GM19395 (cell line): ENCODE measurements around the gene GPR17.
A peak's percentile ranks its signal among the peaks of the same experiment; 100 is the strongest.

ENCODE experiments used
- ATAC-seq: cut with Tn5 transposase; IDR thresholded peaks from one replicate; pipeline ENCODE4 v1.9.1; 2021; ENCODE audit warnings: mild to moderate bottlenecking, moderate library complexity; ENCODE audit not compliant: unreplicated experiment

The GPR17 gene

DNA sequence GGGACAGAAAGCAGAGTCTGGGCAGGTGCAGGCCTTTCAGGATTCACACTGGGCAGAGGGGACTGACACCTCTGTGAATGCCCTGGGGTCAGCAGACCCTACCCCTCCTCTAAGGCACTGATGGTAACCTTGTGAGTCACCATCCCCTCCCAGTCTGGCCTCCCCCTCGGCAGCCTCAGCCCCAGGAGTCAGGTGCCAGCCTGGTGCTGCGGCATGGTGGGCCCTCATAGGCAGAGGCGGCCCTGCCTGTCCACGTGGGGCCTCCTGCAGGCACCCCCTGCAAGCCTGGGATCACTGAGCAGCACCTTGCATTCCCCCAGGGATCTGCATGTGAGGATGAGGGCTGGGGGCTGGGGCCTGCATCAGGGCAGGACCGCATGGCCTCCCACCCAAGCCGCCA is 4.8 kb upstream of the GPR17 start:
- ATAC-seq, result no peak

- ATAC-seq, result no peak
These were observed 4.0 kb upstream of the GPR17 start for GRCh38 chr2:127641846-127642507.

DNA sequence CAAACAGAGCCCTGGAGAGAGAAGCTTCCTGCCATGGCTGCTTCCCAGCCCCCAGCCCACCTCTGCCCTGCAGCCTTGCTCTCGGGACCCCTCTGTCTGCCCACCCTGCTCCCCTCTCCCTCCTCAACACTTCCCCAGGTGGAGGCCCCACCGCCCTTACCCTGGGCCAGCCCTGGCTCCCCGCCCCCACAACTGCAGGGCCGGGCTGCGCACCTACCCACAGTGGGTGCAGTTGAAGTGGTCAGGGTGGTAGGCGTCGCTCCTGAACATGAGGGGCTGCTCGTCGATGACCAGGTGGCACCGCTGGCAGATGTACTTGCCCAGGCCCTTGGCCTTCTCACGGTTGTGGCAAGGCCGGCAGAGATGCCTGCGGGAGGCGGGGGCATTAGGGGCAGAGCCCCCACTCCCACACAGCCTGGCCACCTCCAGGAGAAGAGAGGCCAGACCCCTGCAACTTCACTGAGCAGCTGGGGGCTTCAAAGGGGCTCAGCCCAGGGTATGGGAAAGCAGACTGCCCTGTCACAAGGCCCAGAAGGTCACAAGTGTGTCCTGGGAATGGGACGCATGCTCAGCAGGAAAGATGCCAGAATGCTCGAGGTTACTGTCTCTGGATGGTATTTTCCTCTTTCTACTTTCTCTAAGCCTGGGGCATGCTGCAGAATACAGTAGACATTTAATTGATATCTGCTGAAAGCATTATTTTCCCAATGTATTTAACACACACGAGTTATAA is 3.1 kb upstream of the GPR17 start:
- no peak for ATAC-seq

DNA sequence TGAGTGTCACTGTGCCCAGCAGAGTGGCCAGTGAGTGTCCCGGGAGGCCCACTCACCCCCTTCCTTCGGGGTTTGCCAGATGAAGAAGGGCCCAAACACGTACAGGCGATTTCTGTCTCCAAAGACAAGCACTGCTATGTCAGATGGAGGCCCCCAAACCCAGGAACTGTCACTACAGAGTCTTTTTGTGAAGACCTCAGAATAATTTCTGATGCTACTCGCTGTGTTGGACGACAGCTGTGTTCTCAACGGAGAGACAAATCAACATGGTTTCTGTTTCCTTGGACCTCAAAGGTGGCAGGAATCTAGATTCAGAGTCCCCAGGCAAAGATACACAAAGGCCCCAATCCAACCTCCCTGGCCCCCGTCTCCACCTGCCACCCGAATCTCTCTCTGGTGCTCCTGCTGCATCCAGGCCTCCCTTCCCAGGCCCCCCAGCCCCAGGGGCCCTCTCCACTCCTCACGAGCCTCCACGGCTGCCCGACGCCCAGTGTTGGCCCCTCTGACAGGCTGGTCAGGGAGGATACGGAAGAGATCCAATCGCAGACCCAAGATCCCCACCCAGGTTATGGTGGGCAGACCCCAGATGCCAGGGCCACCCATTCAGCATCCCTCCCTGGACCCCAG is 2.4 kb upstream of the GPR17 start:
- ATAC-seq, result no peak

GRCh38 chr2:127644066-127645025 is 1.6 kb upstream of the GPR17 start:
- ATAC-seq, result no peak

DNA sequence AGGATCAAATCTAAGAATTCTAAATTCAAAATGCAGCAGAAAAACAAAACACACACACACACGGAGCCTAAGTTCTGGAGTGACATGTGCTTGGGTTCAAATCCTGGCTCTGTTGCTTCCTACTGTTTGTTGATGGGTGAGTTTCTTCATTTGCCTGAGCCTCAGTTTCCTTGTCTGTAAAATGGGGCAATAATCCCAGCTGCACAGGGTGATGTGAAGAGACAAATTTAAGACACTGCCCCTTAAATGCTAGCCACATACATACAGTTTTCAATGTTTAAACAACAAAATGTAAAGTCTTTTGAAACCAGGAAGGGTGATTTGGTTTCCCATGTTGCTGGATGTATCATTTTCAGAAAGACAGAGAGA is 943 bp upstream of the GPR17 start:
- ATAC-seq, result no peak

GRCh38 chr2:127646487-127647241 is 711 bp downstream of the GPR17 start:
- no peak for ATAC-seq

DNA sequence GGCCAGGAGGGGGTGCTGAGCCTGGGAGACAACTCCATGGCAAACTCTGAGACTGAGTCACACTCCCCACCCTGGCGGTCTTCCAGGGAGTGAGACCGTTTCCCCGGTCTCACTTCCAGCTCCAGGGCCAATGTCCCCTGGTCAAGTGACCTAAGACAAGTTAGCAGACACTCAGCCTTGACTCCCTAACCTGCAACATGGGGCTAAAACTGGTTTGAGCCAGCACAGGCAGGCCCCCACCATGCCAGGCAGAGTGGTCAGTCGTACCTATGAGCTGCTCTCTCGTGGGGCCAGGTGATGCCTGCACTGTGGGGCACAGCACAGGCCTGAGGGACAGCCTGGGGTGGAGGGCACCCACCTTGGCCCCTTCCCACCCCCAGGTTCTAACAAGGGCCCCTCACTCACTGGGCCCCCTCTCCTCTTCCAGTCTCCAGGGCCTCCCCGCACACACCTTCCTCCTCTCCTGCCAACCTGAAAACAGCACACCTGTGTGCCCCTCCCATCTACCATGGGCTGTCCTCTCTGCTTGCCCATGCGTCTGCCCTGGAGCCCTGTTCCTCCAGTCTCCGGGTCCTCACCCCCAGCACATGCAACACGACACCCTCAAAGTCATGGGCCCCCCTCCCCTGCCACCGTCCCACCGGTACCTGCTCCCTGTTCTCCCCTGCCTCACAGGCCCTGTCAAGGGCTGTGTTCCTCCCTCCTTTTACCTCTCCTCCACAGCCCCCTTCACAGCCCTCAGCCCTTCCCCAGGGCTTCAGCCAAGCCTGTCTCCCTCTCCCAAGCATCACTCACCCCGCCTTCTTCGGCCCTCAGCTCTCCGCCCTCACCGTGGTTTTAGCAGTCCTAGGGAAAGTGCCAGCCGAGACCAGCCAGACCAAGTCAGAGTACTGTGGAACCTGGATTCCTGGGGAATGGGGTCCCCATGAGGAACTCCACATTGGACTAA is 1.6 kb downstream of the GPR17 start:
- ATAC-seq, result no peak

GRCh38 chr2:127648321-127648720 is 2.4 kb downstream of the GPR17 start:
- ATAC-seq, result no peak

- ATAC-seq, result no peak
These were observed 3.2 kb downstream of the GPR17 start for GRCh38 chr2:127649100-127649611.

DNA sequence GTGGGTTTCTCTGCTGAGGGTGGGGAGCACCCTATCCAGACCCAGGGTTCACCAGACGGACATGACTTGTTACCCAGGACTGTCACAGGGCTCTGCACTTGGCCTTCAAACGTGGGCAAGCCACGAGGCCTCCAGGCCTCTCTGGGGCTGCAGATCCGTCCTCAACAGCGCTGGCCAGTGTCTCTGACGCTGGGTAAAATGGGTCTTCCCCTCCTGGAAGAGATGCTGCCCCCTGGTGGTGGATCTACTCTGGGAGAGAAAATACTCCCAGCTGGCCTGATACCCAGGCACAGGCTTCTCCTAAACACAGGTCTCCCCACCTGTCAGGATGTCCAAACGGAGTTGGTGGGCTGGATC is 3.7 kb downstream of the GPR17 start:
- ATAC-seq, result peak; percentile 88

DNA sequence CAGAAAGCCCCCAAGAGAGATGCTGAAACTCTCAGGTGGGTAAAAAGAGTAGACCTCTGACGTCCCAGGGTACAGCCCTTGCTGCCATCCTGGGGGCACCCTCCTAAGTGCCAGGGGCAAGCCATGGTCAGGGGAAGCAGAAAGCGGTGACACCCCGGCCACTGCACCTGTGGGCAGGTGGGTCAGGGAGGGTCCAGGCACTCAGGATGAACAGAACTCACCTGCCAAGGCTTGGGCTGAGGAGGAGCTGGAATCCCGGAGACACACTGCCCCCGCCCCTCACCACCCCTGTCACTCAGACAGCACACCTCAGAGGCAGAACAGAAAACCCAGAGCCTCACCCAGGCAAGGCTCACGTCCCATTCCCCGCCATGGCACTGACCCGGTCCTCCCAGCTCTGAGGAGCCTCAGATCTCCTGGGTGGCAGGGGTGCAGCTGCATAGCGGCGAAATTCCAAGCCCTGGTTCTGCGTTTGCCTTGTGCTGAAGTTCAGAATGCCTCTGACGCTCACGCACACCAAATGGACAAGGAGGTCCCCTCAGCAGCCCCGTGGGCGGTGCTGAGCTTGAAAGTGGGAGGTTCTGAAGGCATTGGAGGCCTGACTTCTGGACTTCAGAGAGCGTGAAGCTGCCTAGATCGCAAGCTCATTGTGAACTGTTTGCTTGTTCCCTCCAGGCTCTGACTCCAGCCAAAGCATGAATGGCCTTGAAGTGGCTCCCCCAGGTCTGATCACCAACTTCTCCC is 4.3 kb downstream of the GPR17 start:
- peak; percentile 26 for ATAC-seq

DNA sequence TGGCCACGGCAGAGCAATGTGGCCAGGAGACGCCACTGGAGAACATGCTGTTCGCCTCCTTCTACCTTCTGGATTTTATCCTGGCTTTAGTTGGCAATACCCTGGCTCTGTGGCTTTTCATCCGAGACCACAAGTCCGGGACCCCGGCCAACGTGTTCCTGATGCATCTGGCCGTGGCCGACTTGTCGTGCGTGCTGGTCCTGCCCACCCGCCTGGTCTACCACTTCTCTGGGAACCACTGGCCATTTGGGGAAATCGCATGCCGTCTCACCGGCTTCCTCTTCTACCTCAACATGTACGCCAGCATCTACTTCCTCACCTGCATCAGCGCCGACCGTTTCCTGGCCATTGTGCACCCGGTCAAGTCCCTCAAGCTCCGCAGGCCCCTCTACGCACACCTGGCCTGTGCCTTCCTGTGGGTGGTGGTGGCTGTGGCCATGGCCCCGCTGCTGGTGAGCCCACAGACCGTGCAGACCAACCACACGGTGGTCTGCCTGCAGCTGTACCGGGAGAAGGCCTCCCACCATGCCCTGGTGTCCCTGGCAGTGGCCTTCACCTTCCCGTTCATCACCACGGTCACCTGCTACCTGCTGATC is 4.9 kb downstream of the GPR17 start:
- no peak for ATAC-seq

GRCh38 chr2:127651381-127651809 is 5.4 kb downstream of the GPR17 start:
- ATAC-seq, result no peak

DNA sequence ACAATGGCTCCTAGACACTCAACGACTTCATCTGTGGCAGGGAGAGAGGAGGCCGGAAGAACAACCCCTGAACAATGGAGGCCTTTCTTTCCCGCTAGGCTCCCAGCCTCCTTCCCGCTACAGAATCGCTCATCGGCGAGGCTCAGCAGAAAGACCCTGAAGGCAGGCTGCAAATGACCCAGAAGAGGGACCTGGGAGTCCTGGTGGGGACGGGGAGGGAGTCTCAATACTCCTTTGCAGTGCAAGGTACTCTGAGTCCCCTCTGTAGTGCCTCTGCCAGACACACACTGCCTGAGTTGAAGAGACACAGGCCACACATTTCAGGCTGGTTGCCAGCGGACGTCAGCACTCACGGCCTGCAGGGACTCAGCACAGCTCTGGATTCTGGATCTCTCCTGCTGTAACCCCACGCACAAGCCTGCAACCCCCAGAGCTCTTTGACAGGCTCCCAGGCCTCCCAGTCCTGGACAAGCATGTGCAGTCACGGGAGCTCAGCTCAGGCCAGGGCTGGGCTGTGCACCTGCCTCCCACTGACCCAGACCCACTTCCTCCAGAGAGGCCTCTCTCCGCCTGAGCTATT is 6.1 kb downstream of the GPR17 start:
- ATAC-seq, result no peak

GRCh38 chr2:127652786-127653357 is 6.9 kb downstream of the GPR17 start:
- ATAC-seq, result no peak

DNA sequence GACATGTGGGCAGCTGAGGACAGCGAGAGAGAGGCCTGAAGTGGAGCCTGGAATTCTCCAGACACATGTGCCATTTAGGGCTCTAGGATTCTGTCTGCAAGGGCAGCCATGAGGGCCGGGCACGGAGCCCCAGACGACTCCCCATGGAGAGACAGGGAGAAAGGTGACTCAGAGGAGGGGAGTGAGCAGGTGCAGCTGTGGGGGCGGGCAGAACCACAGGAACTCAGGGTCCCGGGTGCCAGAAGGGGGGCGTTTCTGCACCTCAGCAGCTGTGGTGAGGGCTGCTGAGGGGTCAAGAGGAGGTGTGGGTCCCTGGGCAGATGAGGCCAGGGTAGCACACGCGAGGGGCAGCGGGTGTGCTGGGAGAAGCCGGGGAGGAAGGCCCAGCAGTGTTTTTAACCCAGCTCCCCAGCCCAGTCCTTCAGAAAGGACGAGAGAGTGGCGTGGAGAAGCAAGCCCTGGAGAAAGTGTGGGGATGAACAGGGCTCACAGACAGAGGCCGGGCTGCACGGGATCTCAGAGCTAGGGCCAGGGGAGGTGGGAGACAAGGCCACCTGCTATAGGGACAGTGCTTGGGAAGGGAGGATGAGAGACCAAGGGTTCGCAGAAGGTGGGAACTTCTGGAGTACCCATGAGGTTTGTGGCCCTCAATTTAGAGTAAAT is 7.6 kb downstream of the GPR17 start:
- ATAC-seq, result no peak
